H1 (cell line): ENCODE measurements around the gene TRAK1. TPM values are rescaled to one million over a fixed set of nuclear protein-coding genes. Genes with fewer than 3 reads are reported as not detected.
A peak's percentile ranks its signal among the peaks of the same experiment; 100 is the strongest.

Experiments used
- CHD2 ChIP-seq: IDR thresholded peaks from 2 replicates; pipeline ENCODE4 v1.6.1; 2012; ENCODE audit warnings: low read length, improper control_type of control experiment
- CTBP2 ChIP-seq: IDR thresholded peaks from 2 replicates; pipeline ENCODE4 v1.7.0; 2011; ENCODE audit warnings: borderline replicate concordance, mild to moderate bottlenecking, moderate library complexity, mixed read lengths, low read length; ENCODE audit not compliant: insufficient read depth, insufficient read length
- EGR1 ChIP-seq: IDR thresholded peaks from 2 replicates; pipeline ENCODE4 v1.6.1; 2011; ENCODE audit warnings: low read depth, low read length, borderline replicate concordance
- EZH2 ChIP-seq: fragments of 200-600 bp; sonication (generic); IDR thresholded peaks from 2 replicates; pipeline ENCODE4 v1.7.1; 2012; ENCODE audit warnings: low read depth, mild to moderate bottlenecking, moderate library complexity, low read length, inconsistent platforms; ENCODE audit not compliant: severe bottlenecking
- GTF2F1 ChIP-seq: IDR thresholded peaks from 2 replicates; pipeline ENCODE4 v1.6.1; 2012; ENCODE audit warnings: low read depth, low read length, improper control_type of control experiment, borderline replicate concordance
- JUN ChIP-seq: IDR thresholded peaks from 2 replicates; pipeline ENCODE4 v1.6.1; 2011; ENCODE audit warnings: low read depth, mild to moderate bottlenecking, improper control_type of control experiment, low read length
- KDM1A ChIP-seq: fragments of 200-600, 300-600 bp; sonication (generic); IDR thresholded peaks from 2 replicates; pipeline ENCODE4 v1.7.1; 2016; ENCODE audit warnings: mild to moderate bottlenecking, low read length, borderline replicate concordance
- KDM4A ChIP-seq: IDR thresholded peaks from one replicate; pipeline ENCODE4 v1.7.1; 2012; ENCODE audit warnings: low read depth, mild to moderate bottlenecking, moderate library complexity, low read length, inconsistent platforms; ENCODE audit not compliant: severe bottlenecking
- MAFK ChIP-seq: IDR thresholded peaks from 2 replicates; pipeline ENCODE4 v1.6.1; 2012; ENCODE audit warnings: low read depth, mild to moderate bottlenecking, improper control_type of control experiment, low read length
- NANOG ChIP-seq: IDR thresholded peaks from 2 replicates; pipeline ENCODE4 v1.6.1; 2011; ENCODE audit warnings: low read length, low read depth, mild to moderate bottlenecking, inconsistent platforms; ENCODE audit not compliant: insufficient read depth, poor library complexity, severe bottlenecking
- PHF8 ChIP-seq: fragments of 200-600 bp; sonication (generic); conservative IDR thresholded peaks from 2 replicates; pipeline ENCODE4 v1.7.1; 2012; ENCODE audit warnings: low read depth, mild to moderate bottlenecking, inconsistent platforms, low read length, moderate library complexity
- POLR2A ChIP-seq, 2 experiments: IDR thresholded peaks; 1 replicate in 1 of 2; 2 replicates in 1 of 2; pipeline ENCODE4 v1.6.1; 2011; ENCODE audit warnings: low read depth in 2 of 2, low read length in 2 of 2, mild to moderate bottlenecking in 2 of 2; ENCODE audit errors: control extremely low read depth in 1 of 2
- RAD21 ChIP-seq, 2 experiments: IDR thresholded peaks in 1 of 2; conservative IDR thresholded peaks in 1 of 2; 2 replicates each; pipeline ENCODE4 v1.6.1; 2011; ENCODE audit warnings: low read depth in 2 of 2, low read length in 2 of 2, improper control_type of control experiment in 1 of 2, inconsistent platforms in 1 of 2, mild to moderate bottlenecking in 1 of 2, moderate library complexity in 1 of 2
- SAP30 ChIP-seq: fragments of 300-600 bp; sonication (generic); IDR thresholded peaks from 2 replicates; pipeline ENCODE4 v1.7.1; 2012; ENCODE audit warnings: low read length, moderate library complexity, mild to moderate bottlenecking, inconsistent platforms; ENCODE audit not compliant: insufficient read depth, insufficient replicate concordance
- SP1 ChIP-seq: IDR thresholded peaks from 2 replicates; pipeline ENCODE4 v1.6.1; 2011; ENCODE audit warnings: low read depth, low read length
- SP2 ChIP-seq: IDR thresholded peaks from 2 replicates; pipeline ENCODE4 v1.6.1; 2012; ENCODE audit warnings: mild to moderate bottlenecking, low read length, inconsistent platforms
- SUZ12 ChIP-seq: fragments of 200-600 bp; sonication (generic); IDR thresholded peaks from 2 replicates; pipeline ENCODE4 v1.6.1; 2012; ENCODE audit warnings: mild to moderate bottlenecking, inconsistent platforms, low read length, moderate library complexity, mixed read lengths
- polyA plus RNA-seq, 7 experiments: library from polyadenylated mRNA; depleted of rRNA in 3 of 7; stranded (reverse) in 5 of 7; unstranded in 2 of 7; fragments of >200 nt in 5 of 7; fragments of 200-250 nt in 2 of 7; gene quantifications; 1 replicate in 5 of 7; 2 replicates in 1 of 7; 4 replicates in 1 of 7; pipeline versions ENCODE4 v1.2.1 to v1.2.3, GENCODE V29; 2011 to 2013; ENCODE audit warnings: missing spikeins in 2 of 7, mixed read lengths in 2 of 7
- total RNA-seq: library from RNA; stranded (reverse); fragmentation: NEBNext Ultra II Directional; extraction: Animal tissue kit (Norgen Biotek cat#: 25700); gene quantifications from 2 replicates; pipeline ENCODE4 v1.2.1, GENCODE V29; 2021
- TF ChIP-seq, protein P1 (sequence below): IDR thresholded peaks from 2 replicates; pipeline ENCODE4 v1.6.1; 2012; ENCODE audit warnings: inconsistent platforms
- TF ChIP-seq, protein P2 (sequence below), 3 experiments: IDR thresholded peaks; 1 replicate in 2 of 3; 2 replicates in 1 of 3; pipeline versions ENCODE4 v1.5.1 to v1.6.1; 2011; ENCODE audit warnings: low read length in 3 of 3, mild to moderate bottlenecking in 3 of 3, inconsistent platforms in 2 of 3, low read depth in 1 of 3, moderate library complexity in 1 of 3; ENCODE audit not compliant: insufficient read depth in 1 of 3; ENCODE audit errors: control extremely low read depth in 1 of 3

TRAK1 gene
- total and polyA plus RNA-seq, 2 of the 8 experiments (the other 6 are each of a cell fraction or from before 2014, with no cell fraction given): 21.3 to 32.7 TPM

DNA sequence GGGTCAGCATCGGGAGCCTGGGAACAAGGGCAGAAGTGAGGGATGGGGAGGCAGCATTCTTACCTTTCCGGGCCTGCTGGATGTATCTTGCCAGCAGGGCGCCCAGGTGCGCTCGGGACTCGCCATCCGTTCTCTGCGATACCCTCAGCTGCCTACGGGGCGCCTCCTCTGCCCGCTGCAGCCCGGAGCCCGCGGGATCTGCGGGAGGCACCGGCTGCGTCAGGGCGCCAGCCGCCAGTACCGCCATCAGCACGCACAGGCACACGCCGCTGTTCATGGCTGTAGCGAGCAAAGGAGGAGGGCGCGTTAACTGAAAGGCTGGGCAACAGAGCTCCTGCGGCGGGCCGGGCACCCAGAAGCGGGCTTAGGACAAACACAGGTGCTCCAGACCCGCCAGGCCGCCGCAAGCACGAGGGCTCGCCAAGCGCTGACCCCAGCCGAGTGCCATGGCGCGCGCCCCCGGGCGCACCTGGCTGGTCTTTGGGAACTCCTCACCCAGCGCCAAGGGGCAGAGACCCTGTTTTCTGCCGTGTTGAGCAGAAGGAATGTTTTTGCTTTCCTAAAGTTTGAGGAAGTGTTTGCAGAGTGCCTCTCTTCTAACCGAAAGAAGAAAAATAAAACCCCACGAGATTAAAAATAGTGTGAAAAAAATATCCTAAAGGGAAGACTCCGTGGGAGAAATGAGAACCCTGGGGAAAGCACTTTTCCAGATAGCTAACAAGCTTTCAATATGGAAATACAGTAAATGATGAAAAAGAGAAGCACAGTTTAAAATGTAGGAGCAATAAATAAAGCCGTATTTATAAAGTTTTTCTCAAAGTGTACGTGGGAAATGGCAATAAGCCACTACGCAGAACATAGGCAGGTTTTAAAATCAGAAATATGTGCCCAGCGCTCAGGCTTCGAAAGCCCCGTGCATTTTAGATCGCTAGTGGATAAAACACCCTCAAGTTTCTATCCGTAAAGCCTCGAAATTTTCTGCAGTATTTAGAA, 172.5 kb downstream of the TRAK1 start (continued):
- TF ChIP-seq KDM4A (peak; percentile 93), PHF8 (0 out of 2 replicates have a peak, but pooled peaks have one; percentile 41), EZH2 (peak; percentile 49), EGR1 (no peak), NANOG (no peak), JUN (no peak), RAD21 (IDR thresholded peaks at IDR 0.05 in 1 of 2, conservative IDR thresholded peaks at IDR 0.05 in 1 of 2; ENCODE audit: low read depth in 2 of 2, low read length in 2 of 2) (peak in 1 of 2 experiments; percentile 12; a peak in 2 of 4 replicates), SAP30 (no peak), SP1 (no peak), MAFK (no peak), CHD2 (no peak), KDM1A (0 out of 2 replicates have a peak, but pooled peaks have one; percentile 36), GTF2F1 (no peak), CTBP2 (no peak), SP2 (no peak), SUZ12 (peak; percentile 57), POLR2A (IDR thresholded peaks at IDR 0.05; ENCODE audit: control extremely low read depth in 1 of 2, low read depth in 2 of 2, low read length in 2 of 2) (peak in 1 of 2 experiments; percentile 57; a peak in 2 of 3 replicates)
- TF ChIP-seq, protein P1, sequence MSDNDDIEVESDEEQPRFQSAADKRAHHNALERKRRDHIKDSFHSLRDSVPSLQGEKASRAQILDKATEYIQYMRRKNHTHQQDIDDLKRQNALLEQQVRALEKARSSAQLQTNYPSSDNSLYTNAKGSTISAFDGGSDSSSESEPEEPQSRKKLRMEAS: peak; percentile 84
- TF ChIP-seq, protein P2, sequence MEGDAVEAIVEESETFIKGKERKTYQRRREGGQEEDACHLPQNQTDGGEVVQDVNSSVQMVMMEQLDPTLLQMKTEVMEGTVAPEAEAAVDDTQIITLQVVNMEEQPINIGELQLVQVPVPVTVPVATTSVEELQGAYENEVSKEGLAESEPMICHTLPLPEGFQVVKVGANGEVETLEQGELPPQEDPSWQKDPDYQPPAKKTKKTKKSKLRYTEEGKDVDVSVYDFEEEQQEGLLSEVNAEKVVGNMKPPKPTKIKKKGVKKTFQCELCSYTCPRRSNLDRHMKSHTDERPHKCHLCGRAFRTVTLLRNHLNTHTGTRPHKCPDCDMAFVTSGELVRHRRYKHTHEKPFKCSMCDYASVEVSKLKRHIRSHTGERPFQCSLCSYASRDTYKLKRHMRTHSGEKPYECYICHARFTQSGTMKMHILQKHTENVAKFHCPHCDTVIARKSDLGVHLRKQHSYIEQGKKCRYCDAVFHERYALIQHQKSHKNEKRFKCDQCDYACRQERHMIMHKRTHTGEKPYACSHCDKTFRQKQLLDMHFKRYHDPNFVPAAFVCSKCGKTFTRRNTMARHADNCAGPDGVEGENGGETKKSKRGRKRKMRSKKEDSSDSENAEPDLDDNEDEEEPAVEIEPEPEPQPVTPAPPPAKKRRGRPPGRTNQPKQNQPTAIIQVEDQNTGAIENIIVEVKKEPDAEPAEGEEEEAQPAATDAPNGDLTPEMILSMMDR (IDR thresholded peaks at IDR 0.05; ENCODE audit: control extremely low read depth in 1 of 3, insufficient read depth in 1 of 3, low read depth in 1 of 3, low read length in 3 of 3): peak; percentile 28 to 32 (median 30)
